H9 (cell line): ENCODE results near the gene GPR176. TPM values are rescaled to one million over a fixed set of nuclear protein-coding genes. Genes with fewer than 3 reads are reported as not detected.

ENCODE experiments used
- DNase-seq: peaks from one replicate; pipeline ENCODE4 v3.0.0-alpha.2; 2017
- H2AFZ ChIP-seq: one replicate; pipeline ENCODE4 v1.6.1; 2013; ENCODE audit warnings: mild to moderate bottlenecking, low read length, control low read depth, moderate library complexity
- H2AK5ac ChIP-seq: 2 replicates; pipeline ENCODE4 v1.6.1; 2013; ENCODE audit warnings: low read length, control low read depth, mixed read lengths; ENCODE audit not compliant: insufficient read length
- H2BK120ac ChIP-seq: one replicate; pipeline ENCODE4 v1.6.1; 2013; ENCODE audit warnings: low read depth, mild to moderate bottlenecking, low read length, control low read depth, inconsistent platforms; ENCODE audit not compliant: poor library complexity, severe bottlenecking
- H2BK12ac ChIP-seq: 2 replicates; pipeline ENCODE4 v1.6.1; 2013; ENCODE audit warnings: low read length, control low read depth, mixed read lengths, low read depth; ENCODE audit not compliant: insufficient read length
- H2BK15ac ChIP-seq: 2 replicates; pipeline ENCODE4 v1.6.1; 2013; ENCODE audit warnings: low read depth, low read length, control low read depth
- H2BK20ac ChIP-seq: one replicate; pipeline ENCODE4 v1.6.1; 2013; ENCODE audit warnings: low read depth, mild to moderate bottlenecking, low read length, control low read depth, inconsistent platforms; ENCODE audit not compliant: poor library complexity, severe bottlenecking
- H2BK5ac ChIP-seq: 2 replicates; pipeline ENCODE4 v1.6.1; 2013; ENCODE audit warnings: low read length, control low read depth, mixed read lengths; ENCODE audit not compliant: insufficient read length
- H3K14ac ChIP-seq: 2 replicates; pipeline ENCODE4 v1.6.1; 2013; ENCODE audit warnings: low read length, control low read depth; ENCODE audit not compliant: insufficient read depth
- H3K18ac ChIP-seq: 2 replicates; pipeline ENCODE4 v1.6.1; 2013; ENCODE audit warnings: low read depth, mild to moderate bottlenecking, mixed read lengths, low read length, control low read depth; ENCODE audit not compliant: insufficient read length
- H3K23ac ChIP-seq: 2 replicates; pipeline ENCODE4 v1.6.1; 2013; ENCODE audit warnings: low read length, control low read depth, mixed read lengths, low read depth; ENCODE audit not compliant: insufficient read length
- H3K23me2 ChIP-seq: 2 replicates; pipeline ENCODE4 v1.6.1; 2013; ENCODE audit warnings: low read depth, mild to moderate bottlenecking, mixed read lengths, low read length, control low read depth; ENCODE audit not compliant: insufficient read length, poor library complexity, severe bottlenecking
- H3K27ac ChIP-seq: 2 replicates; pipeline ENCODE4 v1.5.1; 2013; ENCODE audit warnings: low read length, control low read depth, mixed read lengths, low read depth; ENCODE audit not compliant: insufficient read length
- H3K27me3 ChIP-seq: 2 replicates; pipeline ENCODE4 v1.6.1; 2013; ENCODE audit warnings: low read length, control low read depth, inconsistent platforms; ENCODE audit not compliant: insufficient read depth
- H3K4ac ChIP-seq: 2 replicates; pipeline ENCODE4 v1.6.1; 2013; ENCODE audit warnings: low read depth, mild to moderate bottlenecking, control low read depth, inconsistent platforms, low read length, moderate library complexity
- H3K4me1 ChIP-seq: 2 replicates; pipeline ENCODE4 v1.6.1; 2013; ENCODE audit warnings: low read length, control low read depth, inconsistent platforms; ENCODE audit not compliant: insufficient read depth
- H3K4me2 ChIP-seq: 2 replicates; pipeline ENCODE4 v1.6.1; 2013; ENCODE audit warnings: low read length, control low read depth, mixed read lengths; ENCODE audit not compliant: insufficient read length, insufficient read depth
- H3K56ac ChIP-seq: 2 replicates; pipeline ENCODE4 v1.6.1; 2013; ENCODE audit warnings: low read depth, mild to moderate bottlenecking, mixed read lengths, low read length, control low read depth; ENCODE audit not compliant: insufficient read length
- H3K79me1 ChIP-seq: 2 replicates; pipeline ENCODE4 v1.6.1; 2013; ENCODE audit warnings: low read depth, mild to moderate bottlenecking, moderate library complexity, low read length, control low read depth, inconsistent platforms; ENCODE audit not compliant: insufficient read depth, poor library complexity, severe bottlenecking
- H3K79me2 ChIP-seq: 2 replicates; pipeline ENCODE4 v1.6.1; 2013; ENCODE audit warnings: low read length, control low read depth, inconsistent platforms; ENCODE audit not compliant: insufficient read depth
- H3K9ac ChIP-seq: 2 replicates; pipeline ENCODE4 v1.6.1; 2013; ENCODE audit warnings: low read length, control low read depth, mixed read lengths; ENCODE audit not compliant: insufficient read length; ENCODE audit errors: extremely low read depth
- H3K9me3 ChIP-seq: one replicate; pipeline ENCODE4 v1.6.1; 2013; ENCODE audit warnings: low read depth, low read length, inconsistent platforms; ENCODE audit not compliant: control insufficient read depth
- H3T11ph ChIP-seq: one replicate; pipeline ENCODE4 v1.6.1; 2013; ENCODE audit warnings: mild to moderate bottlenecking, low read length, control low read depth, inconsistent platforms
- H4K20me1 ChIP-seq: one replicate; pipeline ENCODE4 v1.6.1; 2013; ENCODE audit not compliant: control insufficient read depth, insufficient read length, insufficient read depth
- H4K5ac ChIP-seq: 2 replicates; pipeline ENCODE4 v1.6.1; 2013; ENCODE audit warnings: low read depth, mild to moderate bottlenecking, mixed read lengths, low read length, control low read depth; ENCODE audit not compliant: insufficient read length
- H4K8ac ChIP-seq: replicated peaks from 2 replicates; pipeline ENCODE4 v1.6.1; 2013; ENCODE audit warnings: low read length, control low read depth, mixed read lengths, low read depth; ENCODE audit not compliant: insufficient read length
- H4K91ac ChIP-seq: 2 replicates; pipeline ENCODE4 v1.6.1; 2013; ENCODE audit warnings: low read depth, mild to moderate bottlenecking, moderate library complexity, mixed read lengths, low read length, control low read depth; ENCODE audit not compliant: insufficient read length
- H3K27ac Mint-ChIP-seq, 3 experiments: 2 replicates in 2 of 3; 3 replicates in 1 of 3; pipeline ENCODE4 v1.8.0; 2020 to 2021; ENCODE audit warnings: mixed read lengths in 3 of 3, mild to moderate bottlenecking in 1 of 3, moderate library complexity in 1 of 3
- H3K27me3 Mint-ChIP-seq: 2 replicates; pipeline ENCODE4 v1.8.0; 2021; ENCODE audit warnings: low read depth, mild to moderate bottlenecking, moderate library complexity, mixed read lengths
- H3K36me3 Mint-ChIP-seq, 3 experiments: 2 replicates in 2 of 3; 3 replicates in 1 of 3; pipeline ENCODE4 v1.8.0; 2020 to 2021; ENCODE audit warnings: low read depth in 3 of 3, mixed read lengths in 3 of 3; ENCODE audit not compliant: insufficient read depth in 1 of 3
- H3K4me1 Mint-ChIP-seq, 2 experiments: 2 replicates each; pipeline ENCODE4 v1.8.0; 2020; ENCODE audit warnings: mixed read lengths in 2 of 2
- H3K4me3 Mint-ChIP-seq, 2 experiments: 2 replicates in 1 of 2; 3 replicates in 1 of 2; pipeline ENCODE4 v1.8.0; 2020 to 2021; ENCODE audit warnings: mild to moderate bottlenecking in 2 of 2, mixed read lengths in 2 of 2, moderate library complexity in 1 of 2
- H3K9me3 Mint-ChIP-seq, 2 experiments: 2 replicates in 1 of 2; 3 replicates in 1 of 2; pipeline ENCODE4 v1.8.0; 2020; ENCODE audit warnings: mild to moderate bottlenecking in 2 of 2, mixed read lengths in 2 of 2, moderate library complexity in 1 of 2
- WGBS: extraction: QIAGEN DNeasy Blood & Tissue Kit; methylation state at CpG from one replicate; pipeline ENCODE4 v1.1.7; 2013; ENCODE audit warnings: missing lambda C conversion rate, low lambda C conversion rate, mixed read lengths; ENCODE audit not compliant: insufficient read length; ENCODE audit errors: extremely low coverage; 5-methylcytosine and 5-hydroxymethylcytosine counted together
- total RNA-seq: library from RNA; stranded (reverse); gene quantifications from 2 replicates; pipeline ENCODE4 v1.2.1, GENCODE V29; 2021
- TF ChIP-seq, protein P1 (sequence below): fragments of 200-600 bp; sonication (generic); conservative IDR thresholded peaks from 3 replicates; pipeline ENCODE4 v1.8.0; 2021; ENCODE audit warnings: antibody characterized with exemption, mild to moderate bottlenecking

Gene GPR176
- total RNA-seq, 1 experiment from 2014 or later: 132 TPM

DNA sequence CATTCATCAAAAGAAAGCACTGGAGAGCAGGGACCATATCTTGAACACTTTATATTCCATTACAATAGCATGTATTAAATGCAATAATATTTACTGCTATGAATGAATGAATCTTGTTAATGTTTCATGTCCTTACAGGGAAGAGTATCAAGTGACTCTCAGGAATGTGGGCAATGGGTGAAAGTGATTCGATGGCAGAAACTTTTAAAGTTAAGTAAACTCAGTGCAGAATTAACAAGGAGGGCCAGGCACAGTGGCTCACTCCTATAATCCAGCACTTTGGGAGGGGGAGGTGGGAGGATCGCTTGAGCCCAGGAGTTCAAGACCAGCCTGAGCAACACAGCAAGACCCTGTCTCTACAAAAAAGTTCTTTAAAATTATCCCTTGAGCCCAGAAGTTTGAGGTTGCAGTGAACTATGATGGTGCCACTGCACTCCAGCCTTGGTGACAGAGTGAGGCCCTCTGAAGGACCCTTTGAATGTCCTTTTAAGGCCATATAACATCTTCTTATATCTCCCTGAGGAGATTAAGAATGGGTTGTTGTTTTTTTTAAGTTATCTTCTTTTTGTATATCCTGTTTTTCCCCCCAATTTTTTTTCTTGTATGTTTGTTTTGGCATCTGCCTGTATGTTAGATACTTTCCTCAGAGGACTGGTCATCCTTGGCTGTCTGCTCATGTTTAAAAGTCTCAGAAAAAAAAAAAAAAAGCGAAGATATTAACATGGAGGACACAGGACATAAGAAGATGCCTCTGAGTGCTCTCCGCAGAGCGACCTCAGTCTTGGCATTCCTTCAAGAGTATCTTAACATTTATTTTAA, 127.8 kb downstream of the GPR176 start:
- Mint-ChIP-seq H3K4me1 (peaks cover 52 to 53% of the 10 kb centered on the region in 2 experiments), H3K9me3 (no peaks in the 10 kb centered on the region), H3K27me3 (no peaks in the 10 kb centered on the region), H3K4me3 (no peak overlapping the region), H3K36me3 (peaks cover 0 to 4% (median 0%) of the 10 kb centered on the region in 3 experiments; a peak in 2 of 7 replicates), H3K27ac (peak overlapping the region in 1 of 3 experiments; percentile 8; a peak in 1 of 7 replicates)
- no CpG with 5 or more reads among the region's 5 CpGs for WGBS
- no peak overlapping the region for H4K5ac ChIP-seq
- no peaks in the 10 kb centered on the region for H4K20me1 ChIP-seq
- H3K9ac ChIP-seq: no peak overlapping the region
- no peak overlapping the region for H3T11ph ChIP-seq
- H3K4me1 ChIP-seq: peaks cover 12% of the 10 kb centered on the region
- no peak overlapping the region for H2BK12ac ChIP-seq
- H3K4me2 ChIP-seq: no peak overlapping the region
- H3K79me2 ChIP-seq: no peaks in the 10 kb centered on the region
- no peaks in the 10 kb centered on the region for H3K23me2 ChIP-seq
- H3K56ac ChIP-seq: no peak overlapping the region
- no peak overlapping the region for H2BK20ac ChIP-seq
- DNase-seq: no peak
- H2AK5ac ChIP-seq: no peak overlapping the region
- H2AFZ ChIP-seq: no peak overlapping the region
- no peak overlapping the region for H4K91ac ChIP-seq
- H3K79me1 ChIP-seq: no peaks in the 10 kb centered on the region
- no peak overlapping the region for H4K8ac ChIP-seq
- H2BK120ac ChIP-seq: no peak overlapping the region
- no peak overlapping the region for H3K23ac ChIP-seq
- no peaks in the 10 kb centered on the region for H3K27me3 ChIP-seq
- no peak overlapping the region for H2BK5ac ChIP-seq
- H3K14ac ChIP-seq: no peak overlapping the region
- H2BK15ac ChIP-seq: no peak overlapping the region
- no peak overlapping the region for H3K4ac ChIP-seq
- no peaks in the 10 kb centered on the region for H3K9me3 ChIP-seq
- H3K18ac ChIP-seq: no peak overlapping the region
- TF ChIP-seq, protein P1, sequence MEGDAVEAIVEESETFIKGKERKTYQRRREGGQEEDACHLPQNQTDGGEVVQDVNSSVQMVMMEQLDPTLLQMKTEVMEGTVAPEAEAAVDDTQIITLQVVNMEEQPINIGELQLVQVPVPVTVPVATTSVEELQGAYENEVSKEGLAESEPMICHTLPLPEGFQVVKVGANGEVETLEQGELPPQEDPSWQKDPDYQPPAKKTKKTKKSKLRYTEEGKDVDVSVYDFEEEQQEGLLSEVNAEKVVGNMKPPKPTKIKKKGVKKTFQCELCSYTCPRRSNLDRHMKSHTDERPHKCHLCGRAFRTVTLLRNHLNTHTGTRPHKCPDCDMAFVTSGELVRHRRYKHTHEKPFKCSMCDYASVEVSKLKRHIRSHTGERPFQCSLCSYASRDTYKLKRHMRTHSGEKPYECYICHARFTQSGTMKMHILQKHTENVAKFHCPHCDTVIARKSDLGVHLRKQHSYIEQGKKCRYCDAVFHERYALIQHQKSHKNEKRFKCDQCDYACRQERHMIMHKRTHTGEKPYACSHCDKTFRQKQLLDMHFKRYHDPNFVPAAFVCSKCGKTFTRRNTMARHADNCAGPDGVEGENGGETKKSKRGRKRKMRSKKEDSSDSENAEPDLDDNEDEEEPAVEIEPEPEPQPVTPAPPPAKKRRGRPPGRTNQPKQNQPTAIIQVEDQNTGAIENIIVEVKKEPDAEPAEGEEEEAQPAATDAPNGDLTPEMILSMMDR: no peak
- no peak overlapping the region for H3K27ac ChIP-seq
